NCI-H510A treated with DMSO at 0.1 percent for 48 hours (cell line): ENCODE results near the gene GORAB.

ENCODE experiments used
- DNase-seq: peaks from one replicate; lab custom pipeline; 2025; lab: John Stamatoyannopoulos, UW

Gene GORAB

GRCh38 chr1:170538687-170539086 is 6.7 kb downstream of the GORAB start:
- no peak for DNase-seq

- DNase-seq, result no peak
Measured at GRCh38 chr1:170539154-170539553, 7.2 kb downstream of the GORAB start.

- DNase-seq, result no peak
Measured at GRCh38 chr1:170544624-170545023, 12.7 kb downstream of the GORAB start.

GRCh38 chr1:170545476-170545875 is 13.5 kb downstream of the GORAB start:
- no peak for DNase-seq

- no peak for DNase-seq
Measured at GRCh38 chr1:170547255-170547654, 15.3 kb downstream of the GORAB start.

- DNase-seq, result no peak
Measured at GRCh38 chr1:170548497-170548896, 16.5 kb downstream of the GORAB start.

GRCh38 chr1:170555370-170555769 is 23.4 kb downstream of the GORAB start:
- DNase-seq, result no peak

- no peak for DNase-seq
Measured at GRCh38 chr1:170556917-170557316, 25.0 kb downstream of the GORAB start.

GRCh38 chr1:170558731-170559130 is 26.8 kb downstream of the GORAB start:
- DNase-seq, result no peak

GRCh38 chr1:170559166-170559565 is 27.2 kb downstream of the GORAB start:
- DNase-seq, result no peak

GRCh38 chr1:170560681-170561285 is 28.8 kb downstream of the GORAB start:
- DNase-seq, result no peak

- DNase-seq, result no peak
Measured at GRCh38 chr1:170562646-170563338, 30.8 kb downstream of the GORAB start.

GRCh38 chr1:170567214-170567613 is 35.2 kb downstream of the GORAB start:
- no peak for DNase-seq

GRCh38 chr1:170568197-170568596 is 36.2 kb downstream of the GORAB start:
- DNase-seq, result no peak

- no peak for DNase-seq
Measured at GRCh38 chr1:170576980-170577379, 45.0 kb downstream of the GORAB start.

GRCh38 chr1:170578359-170578758 is 46.4 kb downstream of the GORAB start:
- DNase-seq, result no peak

- no peak for DNase-seq
Measured at GRCh38 chr1:170580636-170581440, 48.9 kb downstream of the GORAB start.

- no peak for DNase-seq
Measured at GRCh38 chr1:170583186-170583585, 51.2 kb downstream of the GORAB start.

- no peak for DNase-seq
Measured at GRCh38 chr1:170586321-170587252, 54.6 kb downstream of the GORAB start.

- DNase-seq, result no peak
Measured at GRCh38 chr1:170587253-170587593, 55.3 kb downstream of the GORAB start.

GRCh38 chr1:170590921-170591705 is 59.1 kb downstream of the GORAB start:
- DNase-seq, result no peak
